GM06990 (cell line): ENCODE data around the gene CLMN.

Experiments used
- DNase-seq: peaks from one replicate; pipeline ENCODE4 v3.0.0-alpha.2; 2011; ENCODE audit not compliant: insufficient read length; ENCODE audit errors: extremely low read depth
- H3K27me3 ChIP-seq: replicated peaks from 2 replicates; pipeline ENCODE4 v1.6.0; 2011; ENCODE audit warnings: low read length; ENCODE audit not compliant: control insufficient read depth, insufficient read depth
- H3K36me3 ChIP-seq: 2 replicates; pipeline ENCODE4 v1.5.1; 2011; ENCODE audit warnings: low read length; ENCODE audit not compliant: control insufficient read depth, insufficient read depth
- H3K4me3 ChIP-seq: replicated peaks from 2 replicates; pipeline ENCODE4 v1.5.1; 2011; ENCODE audit warnings: low read depth, mild to moderate bottlenecking, control low read depth, low read length
- CTCF ChIP-seq: IDR thresholded peaks from 2 replicates; pipeline ENCODE4 v1.5.1; 2011; ENCODE audit warnings: low read length, control low read depth, mild to moderate bottlenecking, inconsistent platforms; ENCODE audit not compliant: insufficient read depth, poor library complexity, severe bottlenecking

CLMN gene

GRCh38 chr14:95229749-95230148 is 90.0 kb downstream of the CLMN start:
- H3K4me3 ChIP-seq, result no peak overlapping the region
- H3K27me3 ChIP-seq, result no peaks in the 10 kb centered on the region; the same call in 1 of the 2 replicates
- H3K36me3 ChIP-seq, result no peaks in the 10 kb centered on the region
- TF ChIP-seq CTCF, result no peak
- DNase-seq, result no peak

GRCh38 chr14:95228240-95228639 is 91.5 kb downstream of the CLMN start:
- H3K27me3 ChIP-seq, result no peaks in the 10 kb centered on the region; the same call in 1 of the 2 replicates
- no peaks in the 10 kb centered on the region for H3K36me3 ChIP-seq
- no peak for DNase-seq
- H3K4me3 ChIP-seq, result no peak overlapping the region
- no peak for TF ChIP-seq CTCF

GRCh38 chr14:95227279-95227860 is 92.3 kb downstream of the CLMN start:
- no peak overlapping the region for H3K4me3 ChIP-seq
- no peaks in the 10 kb centered on the region for H3K36me3 ChIP-seq
- no peak for DNase-seq
- TF ChIP-seq CTCF, result no peak
- H3K27me3 ChIP-seq, result no peaks in the 10 kb centered on the region; the same call in 1 of the 2 replicates

- no peak overlapping the region for H3K4me3 ChIP-seq
- H3K27me3 ChIP-seq, result no peaks in the 10 kb centered on the region
- DNase-seq, result no peak
- no peak for TF ChIP-seq CTCF
- H3K36me3 ChIP-seq, result no peaks in the 10 kb centered on the region
Measured at GRCh38 chr14:95226801-95227200, 92.9 kb downstream of the CLMN start.

- DNase-seq, result no peak
- Histone ChIP-seq H3K36me3 (no peaks in the 10 kb centered on the region), H3K4me3 (no peak overlapping the region), H3K27me3 (no peaks in the 10 kb centered on the region)
- no peak for TF ChIP-seq CTCF
Measured at GRCh38 chr14:95225251-95225887, 94.3 kb downstream of the CLMN start.
